ENCODE data around the gene PNMA6E.

Gene PNMA6E

GRCh38 chrX:153366119-153366518 lies 35.0 kb downstream of the PNMA6E start:
- no peak for TF ChIP-seq CTCF (IDR thresholded peaks at IDR 0.05; ENCODE audit: low read length, missing control alignments)
- DNase-seq (ENCODE audit: low read depth) = no peak
- no peak overlapping the region for H3K4me3 ChIP-seq (replicated peaks; ENCODE audit: low read depth, low read length)

DNA sequence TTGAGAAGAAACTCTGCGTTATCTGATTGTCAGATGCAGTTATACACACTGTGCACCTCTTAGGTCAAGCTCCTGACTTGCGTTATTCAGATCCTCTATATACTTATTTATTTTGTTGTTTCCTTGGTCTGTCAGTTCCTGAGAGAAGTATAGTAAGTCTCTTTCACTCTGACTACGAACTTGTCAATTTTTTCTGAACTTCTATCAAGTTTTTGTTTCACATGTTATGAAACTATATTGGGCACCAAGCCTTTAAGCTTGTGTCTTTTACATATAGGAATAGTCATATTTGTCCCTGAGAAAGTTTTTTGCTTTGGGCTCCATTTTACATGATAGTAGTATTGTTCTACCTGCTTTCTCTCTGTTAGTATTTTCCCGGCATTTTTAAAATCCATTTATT lies 35.5 kb downstream of the PNMA6E start:
- no peak for TF ChIP-seq CTCF (IDR thresholded peaks at IDR 0.05; ENCODE audit: low read length, missing control alignments)
- no peak overlapping the region for H3K4me3 ChIP-seq (replicated peaks; ENCODE audit: low read depth, low read length)
- no peak for DNase-seq (ENCODE audit: low read depth)

DNA sequence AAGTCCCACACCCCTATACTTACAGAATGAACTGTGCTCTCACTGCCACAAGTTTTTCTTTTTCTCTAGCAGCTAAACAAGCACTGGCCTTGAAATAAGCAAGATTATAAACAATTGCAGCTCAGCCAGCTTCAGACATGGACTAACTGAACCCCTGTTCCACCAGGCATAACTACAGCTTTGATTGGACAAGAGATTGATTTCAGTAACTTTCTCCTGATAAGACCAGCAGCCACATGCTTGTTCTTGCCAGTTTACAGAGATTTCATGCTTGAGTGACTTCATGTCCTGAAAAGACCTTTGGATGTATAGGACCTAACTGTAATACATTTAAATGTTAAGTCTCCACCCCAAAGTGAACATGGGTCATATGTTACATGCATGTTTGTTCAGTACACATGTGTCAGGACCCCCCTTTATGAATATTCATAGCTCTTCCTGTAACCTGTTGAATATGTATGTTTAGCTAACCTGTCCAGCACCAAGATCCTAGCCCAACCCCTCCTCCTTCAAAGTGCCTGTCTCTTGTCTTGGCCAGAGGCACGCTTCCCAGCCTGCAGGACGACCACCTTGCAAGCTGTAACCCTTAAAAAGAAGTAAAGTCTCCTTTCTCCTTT lies 39.3 kb downstream of the PNMA6E start:
- TF ChIP-seq CTCF (IDR thresholded peaks at IDR 0.05; ENCODE audit: low read length, missing control alignments) = no peak
- H3K4me3 ChIP-seq (replicated peaks; ENCODE audit: low read depth, low read length) = no peak overlapping the region
- DNase-seq (ENCODE audit: low read depth) = no peak

- no peak overlapping the region for H3K4me3 ChIP-seq (replicated peaks; ENCODE audit: low read depth, low read length)
- TF ChIP-seq CTCF (IDR thresholded peaks at IDR 0.05; ENCODE audit: low read length, missing control alignments) = no peak
- no peak for DNase-seq (ENCODE audit: low read depth)
Measured at GRCh38 chrX:153357877-153358276, 43.3 kb downstream of the PNMA6E start.

DNA sequence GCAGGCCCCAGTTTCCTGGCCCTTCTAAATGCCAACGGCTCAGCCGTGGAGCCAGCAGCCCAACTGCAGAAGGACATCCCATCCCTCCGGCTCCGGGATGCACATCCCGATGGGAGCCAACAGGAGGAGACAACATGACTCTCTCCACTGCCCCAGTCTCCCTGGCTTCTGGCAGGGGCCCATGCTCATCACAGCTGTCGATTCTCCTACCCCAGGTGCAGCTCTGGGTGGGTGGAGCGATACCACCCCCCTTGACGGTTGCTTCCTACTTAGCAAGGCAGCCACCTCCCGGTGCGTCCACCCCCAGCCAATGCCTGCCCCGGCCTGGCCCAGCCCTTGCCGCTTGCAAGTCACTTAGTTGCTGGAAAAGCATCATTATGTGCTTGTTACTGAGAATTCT lies 47.7 kb downstream of the PNMA6E start:
- no peak overlapping the region for H3K4me3 ChIP-seq (replicated peaks; ENCODE audit: low read depth, low read length)
- no peak for TF ChIP-seq CTCF (IDR thresholded peaks at IDR 0.05; ENCODE audit: low read length, missing control alignments)
- DNase-seq (ENCODE audit: low read depth) = no peak

- H3K4me3 ChIP-seq (replicated peaks; ENCODE audit: low read depth, low read length) = no peak overlapping the region
- no peak for TF ChIP-seq CTCF (IDR thresholded peaks at IDR 0.05; ENCODE audit: low read length, missing control alignments)
- no peak for DNase-seq (ENCODE audit: low read depth)
Measured at GRCh38 chrX:153352858-153353257, 48.3 kb downstream of the PNMA6E start.

DNA sequence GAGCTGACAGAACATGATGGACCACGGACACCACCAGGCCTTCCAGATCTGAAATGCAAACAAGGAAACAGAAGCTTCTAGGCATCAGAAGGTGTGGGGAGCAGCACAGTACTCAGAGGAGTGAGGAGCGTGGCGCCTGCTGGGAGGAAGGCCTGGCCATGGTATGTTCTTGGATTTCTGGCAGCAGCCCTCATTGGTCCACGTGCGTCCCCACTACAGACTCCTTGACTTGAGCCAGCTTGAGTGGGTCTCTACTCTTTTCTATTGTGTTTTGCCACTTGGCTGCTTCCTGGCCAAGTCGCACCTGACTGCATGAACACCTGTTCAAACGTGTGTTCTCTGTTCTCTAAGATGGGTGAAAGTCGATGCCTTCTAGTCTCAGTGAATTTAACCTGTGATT lies 49.2 kb downstream of the PNMA6E start:
- no peak for TF ChIP-seq CTCF (IDR thresholded peaks at IDR 0.05; ENCODE audit: low read length, missing control alignments)
- DNase-seq (ENCODE audit: low read depth) = no peak
- H3K4me3 ChIP-seq (replicated peaks; ENCODE audit: low read depth, low read length) = no peak overlapping the region
